NCI-H1436 treated with DMSO at 0.1 percent for 48 hours (cell line): ENCODE measurements around the gene ACTR2.
"Not testable (repeated sequence)": the region's sequence is repeated elsewhere in the genome, so short reads cannot be mapped to it uniquely, and the experiment has no call there.

Source experiments
- DNase-seq: peaks from one replicate; lab custom pipeline; 2025; lab: John Stamatoyannopoulos, UW

The ACTR2 gene

DNA sequence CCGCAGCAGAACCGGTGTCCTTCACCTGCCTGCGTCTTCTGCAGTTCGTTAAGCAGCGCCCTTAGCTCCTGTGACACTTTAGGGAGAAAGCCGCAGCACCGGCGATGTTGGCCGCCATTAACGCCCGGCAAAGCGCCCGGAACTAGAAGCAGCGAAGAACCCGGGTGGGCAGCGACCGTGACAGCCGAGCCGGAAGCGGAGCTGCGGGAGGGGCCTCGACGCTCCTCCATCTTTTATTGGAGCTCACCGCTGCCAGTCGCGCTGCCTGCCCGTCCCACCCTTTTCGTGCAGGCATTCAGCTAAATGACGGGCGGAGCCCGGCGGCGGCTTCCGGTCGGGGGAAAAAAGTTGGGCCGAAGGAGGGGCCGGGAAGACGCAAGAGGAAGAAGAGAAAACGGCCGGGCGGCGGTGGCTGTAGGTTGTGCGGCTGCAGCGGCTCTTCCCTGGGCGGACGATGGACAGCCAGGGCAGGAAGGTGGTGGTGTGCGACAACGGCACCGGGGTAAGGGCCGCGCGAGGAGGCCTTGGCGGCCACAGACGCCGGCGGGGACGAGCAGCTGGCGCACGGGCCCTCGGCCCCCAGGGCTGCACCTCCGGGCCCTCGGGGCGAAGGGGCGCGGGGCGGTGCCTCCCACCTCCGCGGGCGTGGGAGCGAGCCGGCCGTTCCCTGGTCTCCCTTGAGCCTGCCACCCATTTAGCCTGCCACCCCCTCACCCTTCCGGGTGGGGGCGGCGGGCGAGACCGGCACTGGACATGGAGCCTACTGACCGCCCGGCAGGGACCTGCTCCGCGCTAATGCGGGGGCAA, at the start of gene ACTR2:
ACTR2 (plus strand) TSS at position 376 of the 807 bp plus-strand sequence; CDS start at position 455, 79 bp downstream.
- peak; percentile 68 for DNase-seq

DNA sequence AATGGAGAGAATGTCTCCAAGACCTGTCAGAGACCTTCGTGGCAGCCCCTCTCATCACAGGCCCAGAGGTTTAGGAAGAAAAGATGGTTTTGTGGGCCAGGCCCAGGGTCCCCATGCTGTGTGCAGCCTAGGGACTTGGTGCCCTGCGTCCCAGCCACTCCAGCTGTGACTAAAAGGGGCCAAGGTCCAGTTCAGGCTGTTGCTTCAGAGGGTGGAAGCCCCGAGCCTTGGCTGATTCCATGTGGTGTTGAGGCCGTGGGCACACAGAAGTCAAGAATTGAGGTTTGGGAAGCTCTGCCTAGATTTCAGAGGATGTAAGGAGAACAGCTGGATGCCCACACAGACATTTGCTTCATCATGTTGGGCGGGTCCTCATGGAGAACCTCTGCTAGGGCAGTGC, 45.1 kb upstream of the ACTR2 start:
- DNase-seq: no peak

DNA sequence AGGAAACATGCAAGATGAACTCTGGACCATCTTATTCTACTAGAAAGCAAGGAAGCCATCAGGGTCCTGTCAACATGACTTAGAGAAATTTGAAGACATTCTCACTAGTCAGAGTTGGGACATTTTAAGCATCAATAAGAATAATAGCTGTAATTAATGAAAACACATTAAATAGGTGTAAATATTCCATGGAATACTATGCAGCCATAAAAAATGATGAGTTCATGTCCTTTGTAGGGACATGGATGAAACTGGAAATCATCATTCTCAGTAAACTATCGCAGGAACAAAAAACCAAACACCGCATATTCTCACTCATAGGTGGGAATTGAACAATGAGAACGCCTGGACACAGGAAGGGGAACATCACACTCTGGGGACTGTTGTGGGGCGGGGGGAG, 44.2 kb upstream of the ACTR2 start:
- DNase-seq: not testable (repeated sequence)

DNA sequence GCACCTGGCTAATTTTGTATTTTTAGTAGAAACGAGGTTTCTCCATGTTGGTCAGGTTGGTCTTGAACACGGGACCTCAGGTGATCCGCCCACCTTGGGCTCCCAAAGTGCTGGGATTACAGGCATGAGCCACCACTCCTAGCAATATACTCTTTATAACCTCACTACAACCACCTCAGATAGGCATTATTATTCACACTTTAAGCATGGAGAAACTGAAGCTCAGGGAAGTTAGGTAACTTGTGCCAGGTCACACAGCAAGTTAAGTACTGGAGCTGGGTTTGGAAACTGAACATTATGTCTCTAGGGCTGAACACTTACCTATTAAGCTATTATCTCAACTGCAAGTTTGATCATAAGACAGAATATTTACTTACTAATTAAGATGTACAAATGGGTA, 42.6 kb upstream of the ACTR2 start:
- DNase-seq: no peak

DNA sequence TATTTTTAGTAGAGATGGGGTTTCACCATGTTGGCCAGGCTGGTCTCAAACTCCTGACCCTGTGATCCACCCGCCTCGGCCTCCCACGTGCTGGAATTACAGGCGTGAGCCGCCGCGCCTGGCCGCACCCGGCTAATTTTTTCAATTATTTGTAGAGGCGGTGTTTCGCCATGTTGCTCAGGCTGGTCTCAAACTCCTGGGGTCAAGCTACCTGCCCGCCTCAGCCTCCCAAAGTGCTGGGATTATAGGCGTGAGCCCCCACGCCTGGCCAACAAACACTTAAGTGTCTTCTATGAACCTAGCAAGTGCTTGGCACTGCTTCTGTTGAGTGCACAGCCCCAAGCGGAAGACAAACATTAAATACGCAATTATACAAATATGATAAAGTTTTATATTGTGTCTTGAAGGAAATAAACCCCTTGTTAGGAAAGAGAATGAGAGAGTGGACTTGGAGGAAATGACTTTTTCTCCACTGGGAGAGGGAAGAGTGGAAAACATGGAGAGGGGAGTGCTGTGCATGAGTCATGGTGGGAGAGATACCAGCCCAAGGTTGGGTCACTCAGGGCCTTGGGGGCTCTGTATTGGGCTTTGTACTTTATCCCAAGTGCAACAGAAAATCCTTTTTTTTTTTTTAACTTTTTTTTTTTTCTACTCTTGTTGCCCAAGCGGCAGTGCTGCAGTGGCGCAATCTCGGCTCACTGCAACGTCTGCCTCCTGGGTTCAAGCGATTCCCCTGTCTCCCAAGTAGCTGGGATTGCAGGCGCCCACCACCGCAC, 41.4 kb upstream of the ACTR2 start:
- no peak for DNase-seq

DNA sequence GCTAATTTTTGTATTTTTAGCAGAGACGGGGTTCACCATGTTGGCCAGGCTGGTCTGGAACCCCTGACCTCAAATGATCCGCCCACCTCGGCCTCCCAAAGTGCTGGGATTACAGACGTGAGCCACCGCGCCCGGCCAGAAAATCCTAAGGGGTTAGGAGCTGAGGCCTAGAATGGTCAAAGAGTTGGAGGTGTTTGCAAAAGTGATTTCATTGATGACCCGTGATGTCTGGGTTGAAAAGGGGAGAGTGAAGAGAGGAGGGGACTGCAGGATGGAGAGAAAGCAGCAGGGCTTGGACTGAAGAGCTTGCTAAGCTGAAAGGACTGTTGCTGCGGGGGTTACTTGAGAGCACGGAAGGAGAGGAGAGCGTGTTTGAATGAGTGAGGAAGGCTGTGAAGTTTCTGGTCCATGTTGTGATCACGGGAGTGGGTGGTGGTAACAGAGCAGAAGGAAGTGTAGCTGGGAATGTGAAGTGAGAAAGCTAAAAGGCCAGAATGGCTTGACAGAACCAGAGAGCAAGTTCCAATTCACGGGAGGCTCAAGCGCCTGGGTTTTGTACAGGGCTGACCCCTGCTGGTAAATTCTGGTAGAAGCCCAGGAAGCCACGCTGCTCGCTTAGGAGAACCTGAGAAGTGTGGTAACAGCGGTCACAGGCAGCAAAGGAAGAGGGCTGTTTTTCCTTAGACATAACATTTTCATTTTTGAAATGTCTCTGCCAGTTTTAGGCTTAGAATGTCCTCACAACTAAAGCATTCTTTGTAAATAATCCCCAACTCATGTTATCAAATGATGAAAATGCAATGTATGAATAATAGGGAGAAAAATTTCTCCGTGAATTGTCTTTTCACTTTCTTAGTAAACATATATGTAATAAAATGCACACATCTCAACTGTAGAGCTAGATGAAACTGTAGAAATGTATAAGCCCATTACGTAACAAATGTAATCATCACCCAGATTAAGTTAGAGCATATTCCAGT, 40.5 kb upstream of the ACTR2 start:
- no peak for DNase-seq

DNA sequence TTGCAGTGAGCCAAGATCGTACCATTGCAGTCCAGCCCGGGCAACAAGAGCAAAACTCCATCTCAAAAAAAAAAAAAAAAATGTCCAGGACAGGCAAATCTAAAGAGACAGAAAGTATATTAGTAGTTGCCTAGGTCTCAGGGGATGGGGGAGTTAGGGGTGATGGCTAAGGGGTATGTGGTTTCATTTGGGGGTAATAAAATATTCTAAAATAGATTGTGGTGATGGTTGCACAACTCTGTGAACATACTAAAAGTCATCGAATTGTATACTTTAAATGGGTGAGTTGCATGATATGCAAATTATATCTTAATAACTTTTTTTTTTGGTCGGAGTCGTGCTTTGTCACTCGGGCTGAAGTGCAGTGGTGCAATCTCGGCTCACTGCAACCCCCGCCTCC, 34.2 kb upstream of the ACTR2 start:
- no peak for DNase-seq

DNA sequence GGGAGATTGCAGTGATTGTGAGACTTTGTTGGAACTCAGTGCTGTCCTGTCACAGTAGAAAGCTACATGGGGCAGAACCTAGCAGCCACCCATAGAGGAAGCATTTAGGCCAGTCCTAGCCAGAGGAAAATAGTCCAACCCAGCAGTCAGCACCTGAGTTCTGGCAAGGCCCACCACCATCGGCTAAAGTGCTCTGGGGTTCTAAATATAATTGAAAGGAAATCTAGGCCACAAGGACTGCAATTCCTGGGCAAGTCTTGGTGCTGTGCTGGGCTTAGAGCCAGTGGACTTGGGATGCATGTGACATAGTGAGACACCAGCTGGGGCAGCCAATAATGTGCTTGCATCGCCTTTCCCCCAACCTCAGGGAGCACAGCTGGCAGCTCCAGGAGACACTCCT, 28.9 kb upstream of the ACTR2 start:
- DNase-seq: no peak

DNA sequence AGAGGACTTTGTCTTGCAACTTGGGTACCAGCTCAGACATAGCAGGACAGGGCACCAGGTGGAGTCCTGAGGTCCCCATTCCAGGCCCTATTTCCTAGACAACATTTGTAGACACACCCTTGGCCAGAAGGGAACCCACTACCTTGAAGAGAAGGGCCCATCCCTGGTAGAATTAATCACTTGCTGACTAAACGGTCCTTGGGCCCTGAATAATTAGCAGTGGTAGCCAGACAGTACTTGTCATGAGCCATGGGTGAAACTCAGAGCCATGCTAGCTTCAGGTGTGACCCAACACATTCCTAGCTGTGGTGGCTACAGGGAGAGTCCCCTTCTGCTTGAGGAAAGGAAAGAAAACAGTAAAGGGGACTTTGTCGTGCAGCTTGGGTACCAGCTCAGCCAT, 28.5 kb upstream of the ACTR2 start:
- no peak for DNase-seq

DNA sequence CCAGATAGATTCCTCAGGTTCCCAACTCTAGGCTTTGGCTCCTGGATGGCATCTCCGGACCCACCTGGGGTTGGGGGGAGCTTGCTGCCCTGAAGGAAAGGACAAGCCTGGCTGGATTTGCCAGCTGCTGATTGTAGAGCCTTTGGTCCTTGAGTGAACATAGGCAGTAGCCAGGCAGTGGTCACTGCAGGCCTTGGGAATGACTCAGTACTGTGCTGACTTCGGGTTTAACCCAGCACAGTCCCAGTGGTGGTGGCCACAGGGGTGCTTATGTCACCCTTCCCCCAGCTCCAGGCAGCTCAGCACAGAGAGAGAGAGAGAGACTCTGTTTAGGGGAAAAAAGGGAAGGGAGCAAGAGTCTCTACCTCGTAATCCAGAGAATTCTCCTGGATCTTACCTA, 27.7 kb upstream of the ACTR2 start:
- no peak for DNase-seq

DNA sequence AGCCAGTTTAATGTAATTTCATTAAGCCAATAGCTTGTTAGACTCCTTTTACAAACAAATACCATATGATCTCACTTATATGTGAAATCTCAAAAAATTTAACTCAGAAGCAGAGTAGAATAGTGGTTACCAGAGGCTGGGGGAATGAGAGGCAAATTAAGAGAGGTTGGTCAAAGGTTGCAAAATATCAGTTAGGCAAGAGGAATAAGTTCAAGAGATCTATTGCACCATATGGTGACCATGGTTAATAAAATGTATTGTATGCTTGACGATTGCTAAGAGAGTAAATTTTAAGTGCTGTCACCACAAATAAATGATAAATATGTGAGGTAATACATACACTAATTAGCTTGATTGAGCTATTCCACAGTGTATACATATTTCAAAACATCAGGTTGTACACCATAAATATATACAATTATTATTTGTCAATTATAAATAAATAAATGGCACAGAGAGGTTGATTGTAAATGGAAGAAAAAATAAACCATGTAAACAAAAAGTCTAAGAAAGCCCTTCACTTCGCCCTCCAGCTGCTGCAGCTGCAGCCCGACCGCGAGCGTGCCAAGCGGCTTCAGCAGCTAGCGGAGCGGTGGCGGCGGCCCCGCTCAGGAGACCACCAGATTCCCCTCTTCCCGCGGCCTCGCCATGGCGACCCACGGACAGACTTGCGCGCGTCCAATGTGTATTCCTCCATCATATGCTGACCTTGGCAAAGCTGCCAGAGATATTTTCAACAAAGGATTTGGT, 23.0 kb upstream of the ACTR2 start:
- no peak for DNase-seq

DNA sequence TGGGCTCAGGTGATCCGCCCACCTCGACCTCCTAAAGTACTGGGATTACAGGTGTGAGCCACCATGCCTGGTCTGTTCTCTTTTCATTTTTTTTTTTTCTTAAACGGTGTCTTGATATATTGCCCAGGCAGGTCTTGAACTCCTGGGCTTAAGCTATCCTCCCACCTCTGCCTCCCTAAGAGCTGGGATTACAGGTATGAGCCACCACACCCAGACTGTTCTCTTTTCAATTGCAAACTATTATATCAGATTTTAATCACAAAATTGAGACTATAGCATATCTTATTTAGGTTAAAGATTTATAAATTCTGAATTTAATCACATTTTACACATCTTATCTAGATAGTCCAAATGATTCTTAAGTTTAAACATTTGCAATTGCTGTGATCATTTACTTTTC, 15.5 kb upstream of the ACTR2 start:
- DNase-seq: no peak

DNA sequence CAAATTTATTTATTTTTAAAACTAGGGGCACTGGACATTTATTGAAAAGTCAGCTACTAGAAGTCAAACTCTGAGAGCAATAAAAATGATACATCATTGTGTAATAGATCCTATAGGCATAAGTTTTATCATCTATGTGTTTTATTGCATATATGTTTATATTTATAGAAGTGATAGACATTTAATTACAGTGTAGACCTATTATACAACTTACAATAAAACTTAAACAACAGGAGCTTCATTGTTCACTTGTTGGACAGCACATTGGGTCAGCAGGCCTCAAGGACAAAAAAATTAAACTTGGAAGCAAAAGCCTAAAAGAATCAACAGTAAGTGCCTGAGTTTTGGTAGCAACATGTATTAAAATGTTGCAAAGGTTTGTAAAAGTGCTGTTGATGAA, 15.0 kb upstream of the ACTR2 start:
- no peak for DNase-seq

DNA sequence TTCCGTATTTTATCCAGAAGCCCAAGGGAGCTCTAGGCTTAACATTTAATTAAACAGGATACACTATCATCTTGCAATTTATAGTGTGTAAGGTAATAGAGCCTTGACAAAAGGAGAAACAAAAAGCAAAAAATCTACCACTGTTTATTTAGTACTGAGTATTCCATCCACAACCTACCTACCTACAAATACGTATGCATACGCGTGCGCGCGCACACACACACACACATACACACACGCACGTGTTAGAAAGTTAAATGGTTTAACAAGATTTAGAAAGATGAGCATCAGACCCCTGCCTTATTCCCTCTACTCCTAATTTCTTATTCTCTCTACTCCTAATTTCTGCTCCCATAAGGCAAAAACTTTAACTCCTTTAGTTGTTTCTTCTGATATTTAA, 14.6 kb upstream of the ACTR2 start:
- DNase-seq: no peak

DNA sequence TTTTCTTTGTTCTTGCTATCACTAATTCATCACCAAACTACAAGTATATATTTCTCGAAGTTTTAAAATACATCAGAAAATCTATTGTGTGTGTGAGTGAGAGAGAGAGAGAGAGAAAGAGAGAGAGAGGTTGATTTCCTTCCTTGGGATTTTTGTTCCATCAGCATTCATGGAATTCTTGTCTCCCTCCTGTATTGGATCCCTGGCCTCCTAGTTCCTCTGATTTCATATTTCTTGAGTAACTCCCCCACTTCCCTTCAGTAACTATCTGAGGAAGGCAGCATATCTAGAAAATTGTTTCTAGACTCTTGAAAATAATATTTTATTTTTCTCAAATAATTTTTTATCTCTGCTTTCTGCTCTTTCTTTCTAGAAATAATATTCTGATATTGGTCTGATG, 13.3 kb upstream of the ACTR2 start:
- DNase-seq: no peak

DNA sequence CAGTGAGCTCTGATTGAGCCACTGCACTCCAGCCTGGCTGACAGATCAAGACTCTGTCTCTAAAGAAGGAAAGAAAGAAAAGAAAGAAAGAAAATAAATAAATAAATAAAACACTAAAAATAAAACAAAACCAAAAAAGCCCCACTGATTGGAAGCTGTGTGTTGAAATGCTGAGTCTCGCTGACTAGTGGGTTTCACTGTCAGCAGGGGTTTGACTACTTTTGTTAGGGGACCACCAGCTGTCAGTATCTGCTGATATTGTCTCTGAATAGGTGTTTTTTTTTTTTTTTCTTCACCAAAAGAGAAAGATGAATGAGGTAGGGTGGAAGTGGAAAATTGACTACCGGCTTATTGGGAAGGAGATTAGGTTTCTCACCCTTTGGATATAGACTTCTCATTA, 12.8 kb upstream of the ACTR2 start:
- no peak for DNase-seq

DNA sequence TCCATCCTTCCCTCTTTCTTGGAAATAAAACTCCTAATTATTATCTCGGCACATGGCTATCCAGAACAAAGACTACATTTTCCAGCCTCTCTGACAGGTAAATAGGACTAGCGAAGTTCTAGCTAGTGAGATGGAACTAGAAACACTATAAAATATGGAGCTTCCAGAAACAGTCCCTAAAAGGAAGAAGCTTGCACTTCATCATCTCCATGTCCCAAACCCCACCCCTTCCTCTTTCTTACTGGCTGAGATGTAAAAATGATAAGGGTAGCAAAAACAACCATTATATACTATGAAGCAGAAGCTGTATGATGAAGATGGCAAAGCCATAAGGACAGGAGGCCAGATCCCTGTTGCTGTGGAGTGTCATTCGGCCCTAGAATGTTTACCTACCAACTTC, 11.7 kb upstream of the ACTR2 start:
- no peak for DNase-seq

DNA sequence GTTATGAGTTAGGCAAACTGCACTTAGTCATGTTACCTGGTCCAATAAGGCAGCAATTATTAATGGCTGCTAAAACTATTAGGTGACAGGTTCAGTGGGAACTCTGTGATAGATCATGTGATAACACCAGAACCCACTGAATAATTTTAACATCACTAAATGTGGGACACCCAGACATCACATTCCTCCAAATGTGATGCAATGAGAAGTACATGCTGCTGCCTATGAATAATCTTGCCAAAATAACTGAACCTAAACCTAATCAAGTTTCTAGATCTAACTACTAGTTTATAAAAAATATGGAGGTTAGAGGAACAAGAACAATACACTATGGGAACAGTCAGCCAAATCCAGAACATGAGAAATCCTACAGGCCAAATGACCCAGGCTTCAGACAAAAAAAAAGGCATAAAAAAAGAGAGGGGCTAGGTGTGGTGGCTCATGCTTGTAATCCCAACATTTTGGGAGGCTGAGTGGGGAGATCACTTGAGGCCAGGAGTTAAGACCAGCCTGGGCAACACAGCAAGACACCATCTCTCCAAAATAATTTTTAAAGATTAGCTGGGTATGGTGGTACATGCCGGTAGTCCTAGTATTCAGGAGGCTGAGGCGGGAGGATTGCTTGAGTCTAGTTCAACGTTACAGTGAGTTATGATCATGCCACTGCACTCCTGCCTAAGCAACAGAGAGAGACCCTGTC, 7.0 kb upstream of the ACTR2 start:
- no peak for DNase-seq

DNA sequence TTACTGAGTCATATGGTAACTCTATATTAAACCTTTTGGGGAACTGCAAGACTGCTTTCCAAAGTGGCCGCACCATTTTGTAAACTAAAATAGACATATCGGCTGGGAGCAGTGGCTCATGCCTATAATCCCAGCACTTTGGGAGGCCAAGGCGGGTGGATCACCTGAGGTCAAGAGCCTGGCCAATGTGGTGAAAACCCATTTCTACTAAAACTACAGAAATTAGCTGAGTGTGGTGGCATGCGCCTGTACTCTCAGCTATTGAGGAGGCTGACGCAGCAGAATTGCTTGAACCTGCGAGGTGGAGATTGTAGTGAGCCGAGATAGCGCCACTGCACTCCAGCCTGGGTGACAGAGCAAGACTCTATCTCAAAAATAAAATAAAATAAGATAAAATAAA, 6.4 kb upstream of the ACTR2 start:
- not testable (repeated sequence) for DNase-seq

DNA sequence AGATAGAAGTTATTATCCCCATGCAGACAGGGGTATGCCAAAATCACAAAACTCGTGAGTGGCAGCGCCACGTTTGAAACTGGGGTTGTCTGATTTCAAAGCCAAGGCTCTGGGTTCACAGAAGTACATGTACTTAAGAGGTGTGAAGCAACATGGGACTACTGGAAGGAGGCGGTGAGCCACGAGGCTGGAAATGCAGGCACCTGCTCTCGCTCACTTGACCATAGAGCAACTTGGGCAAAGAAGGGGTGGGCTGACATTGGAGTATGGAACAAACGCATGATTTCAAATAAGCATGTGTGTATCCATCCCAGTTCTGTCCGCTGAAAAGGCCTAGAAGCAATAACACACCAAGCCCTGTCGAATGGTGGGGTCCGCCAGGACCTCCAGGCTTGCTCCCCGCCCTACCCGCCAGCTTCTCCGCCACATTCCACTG, 593 bp upstream of the ACTR2 start:
- DNase-seq: no peak

DNA sequence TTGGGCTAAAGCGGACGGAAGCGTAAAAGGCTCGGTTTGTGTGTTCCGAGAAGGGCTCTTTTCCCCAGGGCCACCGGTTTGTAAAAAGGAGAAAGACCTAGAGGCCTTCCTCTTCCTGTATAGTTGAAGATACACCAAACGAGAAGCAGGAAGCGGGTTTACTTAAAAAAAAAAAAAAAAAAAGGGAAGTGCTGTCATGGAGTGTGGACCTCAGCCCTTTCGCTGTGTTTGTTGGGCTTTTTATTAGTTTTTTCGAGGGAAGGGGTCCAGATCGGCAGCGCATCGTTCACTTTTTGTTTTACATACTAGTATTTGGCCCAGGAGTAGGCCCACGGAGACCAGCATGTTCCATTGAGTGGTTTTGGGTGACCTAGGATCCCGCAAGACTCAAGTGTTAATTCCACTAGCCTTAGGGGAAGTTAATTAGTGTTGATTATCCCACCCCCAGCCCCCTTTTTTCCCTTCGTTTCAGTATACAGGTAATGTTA, 676 bp downstream of the ACTR2 start:
- no peak for DNase-seq
